GM13977 (cell line): Measurements from ENCODE around the gene SAXO1.

Source experiments
- DNase-seq: peaks from one replicate; pipeline ENCODE4 v3.0.0; 2012; ENCODE audit warnings: low spot score
- CTCF ChIP-seq: IDR thresholded peaks from 2 replicates; pipeline ENCODE4 v1.5.1; 2012; ENCODE audit warnings: mild to moderate bottlenecking, control low read depth; ENCODE audit not compliant: insufficient read depth; ENCODE audit errors: extremely low read depth, missing control alignments
- in situ Hi-C: fragments of 300-500 bp; cut with MboI; formaldehyde crosslinking; loops from one replicate; pipeline ENCODE4 v1.12.0; 2022; ENCODE audit warnings: low sequenced_read_pairs, low pct_unique_long_range_greater_than_20kb, mixed read lengths, inconsistent platforms; ENCODE audit not compliant: unreplicated experiment

The SAXO1 gene

GRCh38 chr9:18990494-18990893, 42.5 kb downstream of the SAXO1 start:
- DNase-seq: no peak
- in situ Hi-C loops: no loop called here
- no peak for TF ChIP-seq CTCF

- TF ChIP-seq CTCF: no peak
- DNase-seq: no peak
- in situ Hi-C loops: no loop called here
Observed at GRCh38 chr9:18989865-18990264, 43.1 kb downstream of the SAXO1 start.

GRCh38 chr9:18989097-18989496, 43.9 kb downstream of the SAXO1 start:
- DNase-seq: no peak
- in situ Hi-C loops: no loop called here
- TF ChIP-seq CTCF: no peak

- no peak for DNase-seq
- in situ Hi-C loops: no loop called here
- TF ChIP-seq CTCF: no peak
Observed at GRCh38 chr9:18988003-18988402, 45.0 kb downstream of the SAXO1 start.

GRCh38 chr9:18985996-18986395, 47.0 kb downstream of the SAXO1 start:
- no peak for DNase-seq
- in situ Hi-C loops: no loop called here
- TF ChIP-seq CTCF: no peak

GRCh38 chr9:18985464-18985951, 47.5 kb downstream of the SAXO1 start:
- DNase-seq: no peak
- in situ Hi-C loops: no loop called here
- no peak for TF ChIP-seq CTCF

- no peak for DNase-seq
- in situ Hi-C loops: no loop called here
- no peak for TF ChIP-seq CTCF
Observed at GRCh38 chr9:18982262-18982620, 50.8 kb downstream of the SAXO1 start.
